HCT116 (cell line): ENCODE measurements around the gene TARBP2. TPM values are rescaled to one million over a fixed set of nuclear protein-coding genes. Genes with fewer than 3 reads are reported as not detected.

ENCODE experiments used
- ATAC-seq: fragments of 200-7000 bp; cut with Tn5 transposase; 2 replicates; pipeline ENCODE4 v1.9.1; 2020; ENCODE audit warnings: mild to moderate bottlenecking, moderate library complexity
- BruUV-seq: library from RNA; stranded (reverse); fragments of 400-500 nt; replicated peaks from 2 replicates; lab custom pipeline; 2021; lab: Mats Ljungman, UMichigan
- CTCF ChIA-PET: fragments of 300-600 bp; sonication (Branson Sonifier 250); formaldehyde crosslinking; loops from one replicate; lab custom pipeline; 2021; ENCODE audit warnings: antibody characterized with exemption; lab: Charles Lee
- POLR2A ChIA-PET: fragments of 300-600, 350-600 bp; sonication (Branson Sonifier 250); formaldehyde crosslinking; loops from one replicate; lab custom pipeline; 2021; ENCODE audit warnings: antibody characterized with exemption; lab: Charles Lee
- RAD21 ChIA-PET, 2 experiments: fragments of 300-600 bp; sonication (Branson Sonifier 250); formaldehyde crosslinking; loops; one replicate each; lab custom pipeline; 2023; ENCODE audit warnings: low total read pairs in 2 of 2; ENCODE audit not compliant: uncharacterized antibody in 2 of 2, unreplicated experiment in 2 of 2, low non-redundant PET in 1 of 2; lab: Charles Lee
- DNase-seq: peaks from one replicate; pipeline ENCODE4 v3.0.0-alpha.2; 2010; ENCODE audit warnings: low read depth, low spot score
- H2AFZ ChIP-seq: fragments of 200-600 bp; shearing (Covaris generic), sonication (generic); 2 replicates; pipeline ENCODE4 v1.6.1; 2017; ENCODE audit warnings: low read depth, mixed run types, mixed read lengths, antibody characterized with exemption, low read length; ENCODE audit not compliant: poor library complexity, severe bottlenecking
- H3K27ac ChIP-seq: 2 replicates; pipeline ENCODE4 v1.5.1; 2012; ENCODE audit warnings: low read depth, low read length
- H3K27me3 ChIP-seq: fragments of 200-600 bp; sonication (generic); 2 replicates; pipeline ENCODE4 v1.6.1; 2016; ENCODE audit warnings: mixed run types, low read length, mixed read lengths; ENCODE audit not compliant: insufficient read depth
- H3K36me3 ChIP-seq, 2 experiments: fragments of 200-500 bp in 1 of 2; fragments of 200-600 bp in 1 of 2; sonication (Bioruptor generic) in 1 of 2; sonication (generic) in 1 of 2; 2 replicates each; pipeline versions ENCODE4 v1.5.1 to v1.6.1; 2014 to 2016; ENCODE audit warnings: low read length in 2 of 2, inconsistent platforms in 1 of 2, mixed read lengths in 1 of 2, mixed run types in 1 of 2; ENCODE audit not compliant: insufficient read depth in 2 of 2, control insufficient read depth in 1 of 2
- H3K4me1 ChIP-seq, 2 experiments: fragments of 200-600 bp in 1 of 2; sonication (generic) in 1 of 2; 2 replicates each; pipeline versions ENCODE4 v1.5.1 to v1.6.1; 2012 to 2017; ENCODE audit warnings: low read length in 2 of 2, inconsistent platforms in 1 of 2, mild to moderate bottlenecking in 1 of 2, mixed read lengths in 1 of 2, mixed run types in 1 of 2, moderate library complexity in 1 of 2; ENCODE audit not compliant: insufficient read depth in 2 of 2, control insufficient read depth in 1 of 2
- H3K4me2 ChIP-seq: fragments of 200-600 bp; sonication (generic); 2 replicates; pipeline ENCODE4 v1.6.1; 2017; ENCODE audit warnings: mixed run types, low read length, mixed read lengths
- H3K4me3 ChIP-seq, 2 experiments: fragments of 200-600 bp in 1 of 2; sonication (generic) in 1 of 2; replicated peaks in 1 of 2; 2 replicates each; pipeline ENCODE4 v1.5.1; 2011 to 2016; ENCODE audit warnings: low read length in 2 of 2, control low read depth in 1 of 2, low read depth in 1 of 2, mild to moderate bottlenecking in 1 of 2, mixed read lengths in 1 of 2, mixed run types in 1 of 2
- H3K79me2 ChIP-seq: fragments of 200-600 bp; sonication (generic); 2 replicates; pipeline ENCODE4 v1.6.1; 2017; ENCODE audit warnings: mild to moderate bottlenecking, mixed run types, low read length, moderate library complexity, mixed read lengths; ENCODE audit not compliant: insufficient read depth
- H3K9ac ChIP-seq: fragments of 200-600 bp; sonication (generic); 2 replicates; pipeline ENCODE4 v1.6.1; 2016; ENCODE audit warnings: low read length, mixed read lengths
- H3K9me2 ChIP-seq: fragments of 200-600 bp; sonication (generic), shearing (Covaris generic); 2 replicates; pipeline ENCODE4 v1.6.1; 2017; ENCODE audit warnings: mixed run types, mild to moderate bottlenecking, moderate library complexity; ENCODE audit not compliant: insufficient read depth
- H3K9me3 ChIP-seq, 2 experiments: fragments of 200-500 bp in 1 of 2; fragments of 200-600 bp in 1 of 2; sonication (Bioruptor generic) in 1 of 2; sonication (generic) in 1 of 2; 2 replicates each; pipeline ENCODE4 v1.6.1; 2014 to 2017; ENCODE audit warnings: low read length in 2 of 2, mixed read lengths in 2 of 2, inconsistent platforms in 1 of 2, low read depth in 1 of 2, mild to moderate bottlenecking in 1 of 2, mixed run types in 1 of 2, moderate library complexity in 1 of 2; ENCODE audit not compliant: control insufficient read depth in 1 of 2, insufficient read depth in 1 of 2
- H4K20me1 ChIP-seq: fragments of 200-600 bp; sonication (generic), shearing (Covaris generic); 2 replicates; pipeline ENCODE4 v1.6.1; 2017; ENCODE audit warnings: mixed run types, mild to moderate bottlenecking, moderate library complexity; ENCODE audit not compliant: insufficient read depth
- CBX3 ChIP-seq: IDR thresholded peaks from 2 replicates; pipeline ENCODE4 v1.6.1; 2012; ENCODE audit warnings: low read depth
- CTCF ChIP-seq, 3 experiments: fragments of 200-600 bp in 1 of 3; sonication (generic) in 1 of 3; IDR thresholded peaks in 2 of 3; conservative IDR thresholded peaks in 1 of 3; 2 replicates each; pipeline ENCODE4 v1.5.1; 2012 to 2017; ENCODE audit warnings: low read depth in 2 of 3, low read length in 2 of 3, antibody characterized with exemption in 1 of 3, borderline replicate concordance in 1 of 3, control low read depth in 1 of 3, mild to moderate bottlenecking in 1 of 3, mixed read lengths in 1 of 3, mixed run types in 1 of 3, moderate library complexity in 1 of 3; ENCODE audit not compliant: insufficient read depth in 1 of 3
- EGR1 ChIP-seq: IDR thresholded peaks from 2 replicates; pipeline ENCODE4 v1.6.1; 2012; ENCODE audit warnings: low read depth
- FOSL1 ChIP-seq: IDR thresholded peaks from 2 replicates; pipeline ENCODE4 v1.6.1; 2012; ENCODE audit warnings: low read depth
- POLR2A ChIP-seq: IDR thresholded peaks from 2 replicates; pipeline ENCODE4 v1.7.0; 2011; ENCODE audit warnings: borderline replicate concordance; ENCODE audit not compliant: insufficient read depth, insufficient read length; ENCODE audit errors: extremely low read depth
- intact Hi-C: fragments of 100-400 bp; cut with micrococcal nuclease; formaldehyde crosslinking; loops from 2 replicates; pipeline ENCODE4 v1.10.0; 2022
- total RNA-seq: library from RNA; stranded (reverse); gene quantifications from one replicate; pipeline ENCODE4 v1.2.1, GENCODE V29; 2021; ENCODE audit not compliant: unreplicated experiment

Gene TARBP2
- total RNA-seq, 1 experiment from 2014 or later, result 40.1 TPM

DNA sequence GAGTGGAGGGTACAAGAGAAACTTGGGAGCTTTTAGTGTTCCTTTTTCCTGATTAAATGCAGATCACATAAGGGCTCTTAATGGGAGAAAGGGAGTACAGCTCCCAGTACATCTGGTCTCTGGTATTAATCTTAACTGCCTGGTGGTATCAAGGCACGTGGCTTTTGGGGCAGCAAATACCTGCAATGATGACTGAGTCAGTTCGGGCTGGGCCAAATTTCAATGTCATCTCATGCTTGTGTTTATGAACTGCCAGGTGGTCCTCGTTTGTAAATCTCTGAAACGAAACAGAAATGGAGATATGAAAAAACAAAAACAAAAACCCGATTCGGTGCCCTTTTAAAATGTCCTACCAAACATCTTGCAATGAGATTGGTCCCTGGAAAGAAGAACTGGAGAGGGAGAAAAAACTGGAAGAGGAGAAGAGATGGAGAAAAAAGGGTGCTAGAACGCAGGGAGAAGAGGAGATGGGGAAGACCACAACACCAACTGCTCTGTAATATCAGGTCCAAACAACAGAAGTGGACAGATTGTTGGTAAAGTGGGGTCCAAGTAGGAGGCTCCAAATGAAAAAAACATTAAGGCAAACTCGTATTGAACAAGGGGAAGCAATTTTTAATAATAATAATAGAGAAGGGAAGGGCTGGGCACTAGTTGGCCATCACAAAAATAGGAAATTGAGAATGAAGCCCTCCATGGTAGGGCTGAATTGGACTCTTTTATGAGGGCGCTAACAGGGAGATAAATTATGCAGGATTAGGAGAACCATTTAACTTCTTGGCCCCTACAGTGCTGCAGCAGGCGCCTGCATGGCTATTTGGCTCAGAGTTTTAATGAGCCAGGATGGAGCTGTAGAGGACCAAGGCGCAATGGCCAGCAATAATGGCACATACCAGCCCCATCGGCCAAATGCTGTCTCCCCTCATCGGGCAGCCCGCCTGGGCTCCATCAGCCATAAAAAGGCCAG lies 51.6 kb downstream of the TARBP2 start:
- CTCF ChIA-PET, result interaction anchor here (1.3 kb wide), 1 partner anchor 9 kb away, joined by 4 read pairs; no protein-coding TSS in a partner anchor
- Histone ChIP-seq H3K4me2 (no peak overlapping the region), H3K36me3 (peaks cover 2 to 6% of the 10 kb centered on the region in 2 experiments; a peak in 1 of 4 replicates), H2AFZ (no peak overlapping the region), H3K9me3 (no peaks in the 10 kb centered on the region), H3K4me3 (no peak overlapping the region), H3K4me1 (no peaks in the 10 kb centered on the region), H3K9ac (no peak overlapping the region), H3K27me3 (no peaks in the 10 kb centered on the region), H3K9me2 (no peaks in the 10 kb centered on the region), H3K79me2 (no peaks in the 10 kb centered on the region), H3K27ac (no peak overlapping the region), H4K20me1 (no peaks in the 10 kb centered on the region)
- no peak for DNase-seq
- RAD21 ChIA-PET, result no interaction called here
- ATAC-seq, result no peak
- TF ChIP-seq CBX3, result no peak
- no peak for TF ChIP-seq POLR2A
- TF ChIP-seq EGR1, result no peak
- TF ChIP-seq FOSL1, result no peak
- TF ChIP-seq CTCF (IDR thresholded peaks at IDR 0.05 in 2 of 3, conservative IDR thresholded peaks at IDR 0.05 in 1 of 3; ENCODE audit: borderline replicate concordance in 1 of 3, insufficient read depth in 1 of 3, low read depth in 2 of 3, low read length in 2 of 3), result no peak
- POLR2A ChIA-PET, result no interaction called here
- no TSS peak for BruUV-seq
- intact Hi-C loops, result no loop called here

Other genes with a start within 250 kb of the TARBP2 start
- gene ESPL1, start 233.0 kb upstream of the TARBP2 start, total RNA-seq, result 50.3 TPM
- 318 TPM for gene PFDN5, start 205.7 kb upstream of the TARBP2 start, total RNA-seq
- gene MYG1, start 201.6 kb upstream of the TARBP2 start, total RNA-seq, result 104 TPM
- 87.9 TPM for gene AAAS, start 179.7 kb upstream of the TARBP2 start, total RNA-seq
- gene SP7, start 164.9 kb upstream of the TARBP2 start, total RNA-seq, result not detected
- gene SP1, start 121.1 kb upstream of the TARBP2 start, total RNA-seq, result 96.8 TPM
- not detected for gene AMHR2, start 77.4 kb upstream of the TARBP2 start, total RNA-seq
- gene PRR13, start 59.5 kb upstream of the TARBP2 start, total RNA-seq, result 216 TPM
- 856 TPM for gene PCBP2, start 49.2 kb upstream of the TARBP2 start, total RNA-seq
- gene MAP3K12, start 1.8 kb upstream of the TARBP2 start, total RNA-seq, result 16.3 TPM
- not detected for gene NPFF, start 6.2 kb downstream of the TARBP2 start, total RNA-seq
- 24.0 TPM for gene ATF7, start 125.1 kb downstream of the TARBP2 start, total RNA-seq
- 304 TPM for gene ATP5MC2, start 174.8 kb downstream of the TARBP2 start, total RNA-seq
- gene CALCOCO1, start 226.2 kb downstream of the TARBP2 start, total RNA-seq, result 42.6 TPM